ENCODE data around the gene ARMC7. TPM values are rescaled to one million over a fixed set of nuclear protein-coding genes. Genes with fewer than 3 reads are reported as not detected.
A peak's percentile ranks its signal among the peaks of the same experiment; 100 is the strongest.

Gene ARMC7
- total RNA-seq, 1 experiment from 2014 or later, result 26.0 TPM

DNA sequence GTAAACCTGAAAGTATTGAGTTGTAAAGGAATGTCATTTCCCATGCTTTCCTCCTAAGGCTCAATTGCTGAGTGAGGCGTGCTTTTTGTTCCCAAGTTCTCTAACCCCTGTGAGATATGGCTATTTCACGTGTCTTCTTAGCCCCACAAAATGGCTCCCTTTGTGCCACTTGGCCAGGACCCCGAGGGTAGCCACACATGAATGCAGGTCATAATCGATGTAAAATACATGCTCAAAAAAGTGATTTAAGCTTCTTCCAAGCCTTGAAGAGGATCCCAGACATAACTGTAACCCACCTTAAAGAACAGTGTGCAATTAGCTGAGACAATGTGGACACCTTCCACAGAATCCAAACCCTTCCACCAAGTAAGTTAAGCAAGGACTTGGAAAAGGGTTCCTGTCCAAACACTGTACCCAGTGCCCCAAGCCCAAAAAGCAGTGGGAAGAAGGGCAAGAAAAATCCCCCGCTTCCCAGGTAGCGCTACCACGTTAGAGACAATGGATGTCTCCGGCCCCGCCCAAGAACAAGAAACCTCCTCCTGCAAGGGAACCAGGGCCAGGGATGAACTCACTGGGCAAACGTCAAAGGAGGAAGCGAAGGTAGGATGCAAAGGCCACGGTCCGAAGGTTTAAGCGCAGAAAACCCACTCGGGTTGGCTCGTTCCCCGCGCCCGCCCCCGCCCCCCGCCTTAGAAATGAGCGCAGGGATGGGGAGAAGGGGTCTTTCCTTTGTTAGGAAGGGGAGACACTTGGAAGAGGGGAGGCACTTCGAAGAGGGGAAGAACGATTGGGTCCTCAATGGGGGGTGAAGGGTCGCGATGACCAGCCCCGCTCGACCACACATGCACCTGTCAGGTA lies 43.4 kb downstream of the ARMC7 start:
- peaks cover 1% of the 10 kb centered on the region; the same call in 1 of the 2 replicates for H3K36me3 ChIP-seq (ENCODE audit: control insufficient read depth, insufficient read depth, low read length)
- Mint-ChIP-seq H3K9me3 (ENCODE audit: unreplicated experiment) (no peaks in the 10 kb centered on the region), H3K36me3 (ENCODE audit: insufficient read depth, unreplicated experiment) (peaks cover 84% of the 10 kb centered on the region), H3K4me3 (ENCODE audit: unreplicated experiment) (peak overlapping the region; percentile 98), H3K27ac (ENCODE audit: unreplicated experiment) (peak overlapping the region; percentile 95), H3K27me3 (ENCODE audit: insufficient read depth, unreplicated experiment) (no peaks in the 10 kb centered on the region), H3K4me1 (ENCODE audit: low read depth, unreplicated experiment) (peaks cover 34% of the 10 kb centered on the region)
- H3K4me1 ChIP-seq, result peaks cover 12% of the 10 kb centered on the region
- POLR2A ChIA-PET, result no interaction called here
- no peaks in the 10 kb centered on the region for H3K9me3 ChIP-seq
- DNase-seq, result peak; percentile 62 to 65
- intact Hi-C loops (cut with micrococcal nuclease; ENCODE audit: unreplicated experiment), result no loop called here
- no peaks in the 10 kb centered on the region for H3K27me3 ChIP-seq (replicated peaks; ENCODE audit: control insufficient read depth, insufficient read depth, low read length)
- CTCF ChIA-PET, result no interaction called here
- BruUV-seq (replicated peaks), result TSS peak; percentile 51
- H3K4me3 ChIP-seq (ENCODE audit: low read depth, low read length), result peak overlapping the region; percentile 91
- TF ChIP-seq, protein P1, sequence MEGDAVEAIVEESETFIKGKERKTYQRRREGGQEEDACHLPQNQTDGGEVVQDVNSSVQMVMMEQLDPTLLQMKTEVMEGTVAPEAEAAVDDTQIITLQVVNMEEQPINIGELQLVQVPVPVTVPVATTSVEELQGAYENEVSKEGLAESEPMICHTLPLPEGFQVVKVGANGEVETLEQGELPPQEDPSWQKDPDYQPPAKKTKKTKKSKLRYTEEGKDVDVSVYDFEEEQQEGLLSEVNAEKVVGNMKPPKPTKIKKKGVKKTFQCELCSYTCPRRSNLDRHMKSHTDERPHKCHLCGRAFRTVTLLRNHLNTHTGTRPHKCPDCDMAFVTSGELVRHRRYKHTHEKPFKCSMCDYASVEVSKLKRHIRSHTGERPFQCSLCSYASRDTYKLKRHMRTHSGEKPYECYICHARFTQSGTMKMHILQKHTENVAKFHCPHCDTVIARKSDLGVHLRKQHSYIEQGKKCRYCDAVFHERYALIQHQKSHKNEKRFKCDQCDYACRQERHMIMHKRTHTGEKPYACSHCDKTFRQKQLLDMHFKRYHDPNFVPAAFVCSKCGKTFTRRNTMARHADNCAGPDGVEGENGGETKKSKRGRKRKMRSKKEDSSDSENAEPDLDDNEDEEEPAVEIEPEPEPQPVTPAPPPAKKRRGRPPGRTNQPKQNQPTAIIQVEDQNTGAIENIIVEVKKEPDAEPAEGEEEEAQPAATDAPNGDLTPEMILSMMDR (IDR thresholded peaks at IDR 0.05; ENCODE audit: insufficient read depth in 1 of 2, low read depth in 1 of 2, low read length in 1 of 2, severe bottlenecking in 1 of 2, unreplicated experiment in 1 of 2), result no peak

DNA sequence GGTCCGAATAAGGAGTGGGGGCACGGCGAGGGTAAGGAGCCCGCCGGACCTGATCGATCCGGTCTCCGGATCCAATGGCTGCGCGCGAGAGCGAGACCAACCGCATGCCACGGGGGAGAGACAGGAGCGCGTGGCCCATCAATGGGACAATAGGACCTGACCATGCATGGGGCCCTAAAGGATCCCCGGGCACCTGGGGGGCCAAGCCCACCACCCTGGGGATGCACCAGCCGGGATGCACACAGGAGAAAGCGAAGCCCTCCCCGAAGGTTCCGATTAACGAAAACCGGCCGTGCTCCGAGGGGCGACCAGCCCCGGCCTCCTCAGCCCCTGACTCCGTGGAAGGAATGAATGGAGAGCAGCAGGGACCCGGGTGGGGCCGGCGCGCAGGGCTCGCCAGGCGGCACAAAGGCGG lies 44.0 kb downstream of the ARMC7 start:
- Histone ChIP-seq H3K27me3 (replicated peaks; ENCODE audit: control insufficient read depth, insufficient read depth, low read length) (no peaks in the 10 kb centered on the region), H3K36me3 (ENCODE audit: control insufficient read depth, insufficient read depth, low read length) (no peaks in the 10 kb centered on the region; the same call in 1 of the 2 replicates), H3K4me3 (ENCODE audit: low read depth, low read length) (peak overlapping the region; percentile 91), H3K4me1 (peaks cover 17% of the 10 kb centered on the region), H3K9me3 (no peaks in the 10 kb centered on the region)
- TF ChIP-seq, protein P1 (IDR thresholded peaks at IDR 0.05; ENCODE audit: insufficient read depth in 1 of 2, low read depth in 1 of 2, low read length in 1 of 2, severe bottlenecking in 1 of 2, unreplicated experiment in 1 of 2), result no peak
- POLR2A ChIA-PET, result no interaction called here
- H3K4me1 Mint-ChIP-seq (ENCODE audit: low read depth, unreplicated experiment), result peaks cover 34% of the 10 kb centered on the region
- intact Hi-C loops (cut with micrococcal nuclease; ENCODE audit: unreplicated experiment), result loop anchor here (2.0 kb wide), 1 partner anchor 23 kb away; the partner anchor contains the start of gene NT5C
- H3K36me3 Mint-ChIP-seq (ENCODE audit: insufficient read depth, unreplicated experiment), result peaks cover 77% of the 10 kb centered on the region
- peak in 1 of 2 experiments; percentile 39 for DNase-seq
- H3K4me3 Mint-ChIP-seq (ENCODE audit: unreplicated experiment), result peak overlapping the region; percentile 98
- BruUV-seq (replicated peaks), result no TSS peak
- CTCF ChIA-PET, result interaction anchor here (1.5 kb wide), 1 partner anchor 48 kb away, joined by 5 read pairs; no protein-coding TSS in a partner anchor
- peak overlapping the region; percentile 95 for H3K27ac Mint-ChIP-seq (ENCODE audit: unreplicated experiment)
- H3K9me3 Mint-ChIP-seq (ENCODE audit: unreplicated experiment), result no peaks in the 10 kb centered on the region
- H3K27me3 Mint-ChIP-seq (ENCODE audit: insufficient read depth, unreplicated experiment), result no peaks in the 10 kb centered on the region

DNA sequence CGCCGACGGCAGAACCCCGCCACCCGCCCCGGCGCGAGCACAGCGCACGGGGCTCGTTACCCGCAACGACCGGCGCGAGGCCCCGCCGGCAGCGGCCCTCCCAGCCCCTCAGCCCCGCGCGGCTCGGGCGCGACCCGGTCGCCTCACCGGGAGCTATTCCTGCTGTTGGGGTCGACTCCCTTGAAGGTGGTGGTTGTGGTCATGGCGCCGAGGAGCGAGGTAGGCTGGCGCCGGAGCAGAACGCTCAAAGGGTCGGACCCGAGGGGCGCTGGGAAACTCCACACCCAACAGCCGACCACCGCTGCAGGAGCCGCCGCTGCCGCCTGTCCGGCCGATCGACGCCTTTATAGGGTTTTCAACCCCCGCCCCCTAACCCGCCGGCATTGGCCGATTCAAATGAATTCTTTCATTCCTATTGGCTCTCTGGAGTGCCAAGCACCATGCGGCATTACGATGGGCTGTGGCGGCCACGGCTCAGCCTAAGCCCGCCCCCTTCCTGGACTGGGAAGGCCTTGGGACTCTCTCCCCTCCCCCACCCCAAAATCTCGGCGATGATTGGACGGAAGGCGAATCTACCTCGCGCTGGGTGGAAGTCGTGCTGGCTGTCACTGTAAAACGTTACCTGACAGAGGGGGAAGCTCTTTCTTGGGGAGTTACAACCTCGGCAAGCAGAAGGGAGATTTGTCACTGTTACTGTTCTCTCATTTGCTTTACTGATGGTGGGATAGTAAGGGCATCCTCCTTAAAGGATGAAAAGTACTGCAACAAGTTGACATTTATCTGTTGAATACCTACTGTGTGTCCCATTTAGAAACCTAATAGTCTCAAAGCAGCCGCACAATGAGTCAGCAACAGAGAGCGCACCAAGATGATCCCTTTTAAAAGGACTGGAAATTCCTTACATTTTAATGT lies 44.7 kb downstream of the ARMC7 start, which contains the start of gene JPT1:
Gene JPT1 (minus strand): TSS at position 318 of the 912 bp plus-strand sequence. CDS start 115 bp downstream, at position 203.
- DNase-seq, result peak; percentile 99 to 100
- Histone ChIP-seq H3K4me3 (ENCODE audit: low read depth, low read length) (peak within 1 kb of the TSS; percentile 91), H3K4me1 (peaks cover 24% of the 10 kb centered on the region), H3K9me3 (no peaks in the 10 kb centered on the region), H3K36me3 (ENCODE audit: control insufficient read depth, insufficient read depth, low read length) (no peaks in the 10 kb centered on the region), H3K27me3 (replicated peaks; ENCODE audit: control insufficient read depth, insufficient read depth, low read length) (no peaks in the 10 kb centered on the region)
- Mint-ChIP-seq H3K4me3 (ENCODE audit: unreplicated experiment) (peak within 1 kb of the TSS; percentile 98), H3K27me3 (ENCODE audit: insufficient read depth, unreplicated experiment) (no peaks in the 10 kb centered on the region), H3K27ac (ENCODE audit: unreplicated experiment) (peak within 1 kb of the TSS; percentile 95), H3K36me3 (ENCODE audit: insufficient read depth, unreplicated experiment) (peaks cover 71% of the 10 kb centered on the region), H3K9me3 (ENCODE audit: unreplicated experiment) (no peaks in the 10 kb centered on the region), H3K4me1 (ENCODE audit: low read depth, unreplicated experiment) (peaks cover 40% of the 10 kb centered on the region)
- TF ChIP-seq, protein P1 (IDR thresholded peaks at IDR 0.05; ENCODE audit: insufficient read depth in 1 of 2, low read depth in 1 of 2, low read length in 1 of 2, severe bottlenecking in 1 of 2, unreplicated experiment in 1 of 2), result no peak
- BruUV-seq (replicated peaks), result no TSS peak
- ChIA-PET CTCF (interaction anchor here (0.7 to 1.5 kb wide), 7 partner anchors 9 to 190 kb away, joined by 3 to 6 read pairs (median 3); no protein-coding TSS in a partner anchor), POLR2A (interaction anchor here (0.6 to 1.4 kb wide), 11 partner anchors 9 to 106 kb away, joined by 3 to 7 read pairs (median 3); no protein-coding TSS in a partner anchor)
- intact Hi-C loops (cut with micrococcal nuclease; ENCODE audit: unreplicated experiment), result loop anchor here (2.0 kb wide), 1 partner anchor 24 kb away; the partner anchor contains the start of gene NT5C
